ENCODE measurements around the gene FAM131B. TPM values are rescaled to one million over a fixed set of nuclear protein-coding genes. Genes with fewer than 3 reads are reported as not detected.

Gene FAM131B
- total and polyA plus RNA-seq, 2 of the 8 experiments (the other 6 are each of a cell fraction or from before 2014, with no cell fraction given): 23.1 to 38.2 TPM

- TF ChIP-seq POU5F1 (IDR thresholded peaks at IDR 0.05; ENCODE audit: low read depth, low read length) (no peak), ATF3 (IDR thresholded peaks at IDR 0.05; ENCODE audit: insufficient read depth, low read depth, low read length) (no peak), SIN3A (conservative IDR thresholded peaks at IDR 0.05 in 1 of 2, IDR thresholded peaks at IDR 0.05 in 1 of 2; ENCODE audit: low read depth in 1 of 2, low read length in 2 of 2) (no peak), ATF2 (IDR thresholded peaks at IDR 0.05; ENCODE audit: low read length) (no peak)
These were observed 5.5 kb upstream of the FAM131B start (continued) for GRCh38 chr7:143367972-143368371.
